MV-4-11 (cell line): ENCODE measurements around the gene ALOX15B.
"Not testable (repeated sequence)": the region's sequence is repeated elsewhere in the genome, so short reads cannot be mapped to it uniquely, and the experiment has no call there.

Experiments used
- DNase-seq: peaks from one replicate; lab custom pipeline; 2025; lab: John Stamatoyannopoulos, UW

Gene ALOX15B

DNA sequence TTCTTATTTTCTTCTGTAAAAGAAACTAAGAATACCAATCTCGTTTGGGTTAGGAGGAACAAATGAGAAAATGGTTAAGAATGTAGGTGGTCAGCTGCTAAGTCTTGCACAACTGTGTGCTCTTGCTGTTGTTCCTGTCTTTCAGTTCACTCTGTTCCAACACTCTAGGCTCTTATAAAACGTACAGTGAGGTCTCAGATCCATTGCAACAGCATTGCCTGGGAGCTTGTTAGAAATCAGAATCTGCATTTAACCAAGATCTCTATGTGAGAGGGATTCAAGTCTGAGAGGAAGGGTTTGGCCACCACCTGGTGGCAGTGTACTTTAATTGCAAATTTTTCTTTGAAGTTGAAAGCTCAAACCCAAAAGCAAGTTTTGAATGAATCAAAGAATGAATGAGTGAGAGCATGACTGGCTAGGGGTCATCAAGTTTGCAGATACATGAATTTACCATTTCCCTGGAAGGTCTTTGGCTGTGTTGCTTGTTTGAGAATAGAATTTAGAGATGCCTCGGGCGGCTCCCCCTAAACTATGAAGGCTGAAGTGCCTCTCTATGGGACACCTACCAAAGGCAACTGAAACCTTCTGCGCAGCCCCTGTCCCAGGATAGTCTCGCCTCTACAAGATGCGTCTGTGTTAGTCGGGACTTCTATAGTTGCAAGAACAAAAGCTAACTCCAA, 2.5 kb downstream of the ALOX15B start:
- peak; percentile 88 for DNase-seq

DNA sequence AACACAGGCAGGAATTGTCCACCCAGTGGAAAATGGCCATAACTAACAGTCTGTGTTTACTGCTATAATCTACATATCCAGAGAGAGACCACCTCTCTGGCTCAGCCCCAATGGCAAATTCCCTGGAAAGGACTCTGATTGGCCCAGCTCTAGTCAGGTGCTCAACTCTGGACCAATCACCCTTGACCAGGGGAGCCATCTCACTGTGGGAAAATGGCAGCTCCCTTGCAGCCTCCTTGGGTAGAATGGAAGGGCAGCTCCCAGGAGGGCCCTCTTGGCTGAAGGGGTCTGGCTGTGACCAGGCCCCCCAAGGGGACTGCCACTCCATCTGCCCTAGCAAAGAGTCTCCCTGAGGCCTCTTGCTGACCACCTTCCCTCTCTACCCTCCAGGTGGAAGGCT, 3.1 kb downstream of the ALOX15B start:
- DNase-seq: no peak

DNA sequence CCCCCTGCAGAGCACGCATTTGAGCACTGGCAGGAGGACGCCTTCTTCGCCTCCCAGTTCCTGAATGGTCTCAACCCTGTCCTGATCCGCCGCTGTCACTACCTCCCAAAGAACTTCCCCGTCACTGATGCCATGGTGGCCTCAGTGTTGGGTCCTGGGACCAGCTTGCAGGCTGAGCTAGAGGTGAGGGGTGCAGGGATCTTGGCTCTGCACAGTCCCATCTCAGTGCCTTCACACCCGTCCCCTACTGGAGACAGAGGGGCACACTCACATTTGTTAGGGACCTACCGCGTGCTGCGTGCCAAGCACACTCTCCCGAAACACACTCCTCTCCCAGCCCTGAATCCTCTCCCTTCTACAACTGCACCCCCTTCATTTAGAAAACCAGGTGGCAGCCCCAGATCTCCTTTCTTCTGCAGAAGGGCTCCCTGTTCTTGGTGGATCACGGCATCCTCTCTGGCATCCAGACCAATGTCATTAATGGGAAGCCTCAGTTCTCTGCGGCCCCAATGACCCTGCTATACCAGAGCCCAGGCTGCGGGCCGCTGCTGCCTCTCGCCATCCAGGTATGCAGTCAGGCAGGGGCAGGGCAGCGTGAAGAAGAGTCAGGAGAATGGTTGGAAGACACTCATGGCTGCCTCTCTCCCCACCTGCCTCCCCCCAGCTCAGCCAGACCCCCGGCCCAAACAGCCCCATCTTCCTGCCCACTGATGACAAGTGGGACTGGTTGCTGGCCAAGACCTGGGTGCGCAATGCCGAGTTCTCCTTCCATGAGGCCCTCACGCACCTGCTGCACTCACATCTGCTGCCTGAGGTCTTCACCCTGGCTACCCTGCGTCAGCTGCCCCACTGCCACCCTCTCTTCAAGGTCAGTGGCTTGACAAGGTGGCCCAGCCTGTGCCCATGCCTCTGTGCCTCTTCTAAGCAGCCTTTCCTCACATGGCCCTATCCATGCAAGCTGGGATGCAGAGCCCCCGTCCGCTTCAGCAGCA, 6.3 kb downstream of the ALOX15B start:
- DNase-seq: no peak

- no peak for DNase-seq
Measured at GRCh38 chr17:8046306-8046928, 7.6 kb downstream of the ALOX15B start.

- DNase-seq: no peak
Measured at GRCh38 chr17:8046929-8047768, 8.3 kb downstream of the ALOX15B start.

DNA sequence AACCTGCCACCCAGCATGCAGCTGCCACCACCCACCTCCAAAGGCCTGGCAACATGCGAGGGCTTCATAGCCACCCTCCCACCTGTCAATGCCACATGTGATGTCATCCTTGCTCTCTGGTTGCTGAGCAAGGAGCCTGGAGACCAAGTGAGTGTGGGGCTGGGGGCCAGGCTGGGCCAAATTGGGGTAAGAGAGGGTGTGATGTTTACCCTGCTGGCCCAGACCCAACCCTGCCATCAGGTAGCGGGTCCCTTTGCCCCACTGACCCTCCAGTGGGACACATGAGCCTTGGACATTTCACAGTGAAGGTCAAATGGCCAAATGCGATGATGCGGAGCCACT, 8.9 kb downstream of the ALOX15B start:
- DNase-seq: no peak

- no peak for DNase-seq
Measured at GRCh38 chr17:8048236-8048635, 9.4 kb downstream of the ALOX15B start.

- DNase-seq: no peak
Measured at GRCh38 chr17:8048736-8049135, 9.9 kb downstream of the ALOX15B start.

GRCh38 chr17:8051831-8052230, 13.0 kb downstream of the ALOX15B start:
- DNase-seq: no peak

- DNase-seq: no peak
Measured at GRCh38 chr17:8052256-8053252, 13.7 kb downstream of the ALOX15B start.

- DNase-seq: no peak
Measured at GRCh38 chr17:8053600-8053999, 14.7 kb downstream of the ALOX15B start.

DNA sequence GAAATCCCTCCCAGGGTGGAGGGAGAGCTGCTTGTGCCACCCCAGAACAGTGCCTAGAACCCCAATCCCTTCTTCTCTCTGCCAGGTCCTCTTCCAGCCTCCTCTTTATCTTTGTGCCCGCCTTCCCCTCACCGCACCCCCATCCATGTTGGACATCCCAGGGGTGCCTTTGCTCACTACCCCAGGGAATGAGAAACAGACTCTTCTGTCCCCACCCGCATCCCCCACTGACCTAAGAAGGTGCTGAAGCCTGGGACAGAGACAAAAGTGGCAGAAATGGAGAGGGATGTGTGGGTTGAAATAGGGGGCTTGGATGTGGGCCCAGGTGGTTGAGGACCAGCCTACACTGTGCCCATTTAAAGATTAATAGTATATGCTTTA, 17.0 kb downstream of the ALOX15B start:
- no peak for DNase-seq

- DNase-seq: peak; percentile 98
Measured at GRCh38 chr17:8056232-8056975, 17.5 kb downstream of the ALOX15B start.

DNA sequence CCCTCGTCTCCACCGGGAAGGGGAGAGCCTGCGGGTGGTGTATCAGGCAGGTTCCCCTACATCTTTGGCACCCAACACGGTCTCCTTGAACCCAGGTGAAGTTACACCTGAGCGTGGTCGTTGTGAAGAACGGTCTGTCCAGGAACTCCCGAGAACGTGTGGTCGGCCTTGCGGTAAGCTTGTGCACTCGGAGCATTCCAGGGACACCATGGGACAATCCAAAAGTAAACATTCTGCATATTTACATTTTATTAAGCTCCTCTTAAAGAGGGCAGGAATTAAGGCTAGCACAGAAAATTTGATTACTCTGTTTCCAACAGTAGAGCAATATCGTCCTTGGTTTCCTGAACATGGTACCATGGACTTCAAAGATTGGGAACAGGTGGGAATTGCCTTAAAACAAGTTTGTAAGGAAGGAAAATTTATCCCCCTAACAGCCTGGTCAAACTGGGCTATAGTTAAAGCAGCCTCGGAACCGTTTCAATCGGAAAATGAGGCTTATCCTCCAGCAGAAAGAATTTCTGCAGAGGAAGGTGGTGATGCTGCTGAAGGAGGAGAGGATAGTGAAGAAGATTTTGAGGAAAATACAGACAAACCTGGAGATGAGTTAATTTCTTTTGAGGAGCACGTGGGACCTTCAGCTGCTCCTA, 18.2 kb downstream of the ALOX15B start:
- no peak for DNase-seq

- DNase-seq: peak; percentile 78
Measured at GRCh38 chr17:8057691-8058114, 18.8 kb downstream of the ALOX15B start.

DNA sequence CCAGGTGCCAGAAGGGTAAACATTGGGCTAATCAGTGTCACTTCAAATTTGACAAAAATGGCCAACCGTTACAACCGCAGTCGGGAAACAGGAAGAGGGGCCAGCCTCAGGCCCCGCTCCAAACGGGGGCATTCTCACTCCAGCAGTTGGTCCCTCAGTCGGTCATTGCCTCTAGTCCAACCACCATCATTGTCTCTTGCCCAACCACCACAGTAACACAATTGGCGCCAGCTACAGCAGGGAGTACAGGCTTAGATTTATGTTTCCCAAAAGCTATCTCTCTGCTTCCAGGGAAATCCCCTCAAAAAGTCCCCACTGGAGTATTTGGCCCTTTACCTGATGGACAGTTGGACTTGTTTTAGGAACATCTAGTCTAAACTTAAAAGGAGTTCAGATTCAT, 20.3 kb downstream of the ALOX15B start:
- no peak for DNase-seq

GRCh38 chr17:8060274-8060673, 21.4 kb downstream of the ALOX15B start:
- peak; percentile 66 for DNase-seq

GRCh38 chr17:8061851-8062250, 23.0 kb downstream of the ALOX15B start:
- not testable (repeated sequence) for DNase-seq

- DNase-seq: no peak
Measured at GRCh38 chr17:8062435-8062806, 23.6 kb downstream of the ALOX15B start.
